HG02870 (cell line): ENCODE results near the gene KATNAL2.
"Not testable (repeated sequence)": the region's sequence is repeated elsewhere in the genome, so short reads cannot be mapped to it uniquely, and the experiment has no call there.

Experiments used
- ATAC-seq: cut with Tn5 transposase; IDR thresholded peaks from one replicate; pipeline ENCODE4 v1.9.1; 2021; ENCODE audit warnings: mild to moderate bottlenecking, moderate library complexity; ENCODE audit not compliant: unreplicated experiment

KATNAL2 gene

DNA sequence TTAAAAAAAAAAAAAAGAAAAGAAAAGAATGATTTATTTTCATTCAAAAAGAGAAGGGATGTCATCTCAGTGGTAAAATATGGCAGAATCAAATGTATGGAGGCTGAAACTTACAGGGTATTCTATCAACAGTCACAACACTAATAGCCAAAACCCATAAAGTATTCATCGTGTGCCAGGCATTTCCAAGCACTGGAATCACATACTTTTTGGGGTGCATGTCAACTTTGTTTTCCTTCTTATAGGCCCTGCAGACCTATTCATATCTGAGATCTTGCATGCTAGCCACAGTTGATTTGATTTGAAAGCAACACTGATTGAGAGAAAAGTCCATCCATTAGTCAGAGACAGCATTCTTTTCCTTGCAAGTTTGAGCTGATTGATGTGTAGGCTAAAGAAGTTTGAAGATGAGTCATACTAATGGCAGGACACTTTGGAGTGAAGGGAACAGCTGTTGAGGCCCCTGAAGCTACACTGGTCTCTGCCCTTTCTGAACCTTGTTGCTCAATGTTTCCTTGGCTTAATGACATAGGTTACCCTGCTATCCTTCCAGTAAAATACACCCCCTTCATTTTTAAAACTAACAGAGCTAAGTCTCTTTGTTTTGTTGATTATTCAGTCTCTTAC lies 22.0 kb downstream of the KATNAL2 start:
- no peak for ATAC-seq

DNA sequence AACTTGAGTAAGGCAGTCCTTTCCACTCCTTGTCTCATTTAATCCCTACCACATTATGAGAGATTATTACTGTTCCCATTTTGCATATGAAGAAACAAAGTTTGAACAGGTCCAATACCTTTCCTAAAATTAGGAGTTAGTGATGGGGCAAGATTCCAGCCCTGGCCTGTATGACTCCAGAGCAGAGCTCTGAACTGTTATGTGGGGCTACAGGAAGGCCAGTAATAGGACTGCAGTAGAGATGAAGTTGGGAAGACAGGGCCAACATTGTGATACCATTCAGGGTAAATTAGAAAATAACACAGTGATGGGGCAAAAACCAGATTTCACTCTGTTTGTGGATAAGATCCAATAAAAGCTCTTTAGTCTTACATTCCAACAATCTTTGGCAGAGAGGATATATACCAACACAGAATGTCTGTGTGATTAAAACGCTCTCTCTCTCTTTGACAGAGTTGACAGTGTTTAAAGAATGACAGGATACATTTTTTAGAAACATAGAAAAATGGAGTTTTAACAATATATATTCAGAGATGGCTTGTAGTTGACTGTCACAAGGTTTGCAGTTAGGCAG lies 22.7 kb downstream of the KATNAL2 start:
- no peak for ATAC-seq

DNA sequence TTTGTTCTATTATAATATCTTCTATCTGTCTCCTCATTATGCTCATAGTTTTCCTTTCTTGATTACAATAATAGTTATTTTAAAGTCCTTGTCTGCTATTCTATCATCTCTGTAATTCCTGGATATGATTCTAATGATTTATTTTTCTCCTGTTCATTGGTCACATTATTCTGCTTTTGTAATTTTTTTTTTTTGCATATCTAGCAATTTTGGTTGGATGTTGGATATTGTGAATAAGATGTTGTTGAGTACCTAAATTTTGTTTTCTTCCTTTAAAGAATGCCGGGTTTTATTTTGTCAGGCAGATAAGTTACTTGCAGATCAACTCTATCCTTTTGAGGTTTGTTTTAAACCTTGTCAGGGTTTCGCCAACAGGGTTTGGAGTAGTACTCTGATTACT lies 25.2 kb downstream of the KATNAL2 start:
- no peak for ATAC-seq

DNA sequence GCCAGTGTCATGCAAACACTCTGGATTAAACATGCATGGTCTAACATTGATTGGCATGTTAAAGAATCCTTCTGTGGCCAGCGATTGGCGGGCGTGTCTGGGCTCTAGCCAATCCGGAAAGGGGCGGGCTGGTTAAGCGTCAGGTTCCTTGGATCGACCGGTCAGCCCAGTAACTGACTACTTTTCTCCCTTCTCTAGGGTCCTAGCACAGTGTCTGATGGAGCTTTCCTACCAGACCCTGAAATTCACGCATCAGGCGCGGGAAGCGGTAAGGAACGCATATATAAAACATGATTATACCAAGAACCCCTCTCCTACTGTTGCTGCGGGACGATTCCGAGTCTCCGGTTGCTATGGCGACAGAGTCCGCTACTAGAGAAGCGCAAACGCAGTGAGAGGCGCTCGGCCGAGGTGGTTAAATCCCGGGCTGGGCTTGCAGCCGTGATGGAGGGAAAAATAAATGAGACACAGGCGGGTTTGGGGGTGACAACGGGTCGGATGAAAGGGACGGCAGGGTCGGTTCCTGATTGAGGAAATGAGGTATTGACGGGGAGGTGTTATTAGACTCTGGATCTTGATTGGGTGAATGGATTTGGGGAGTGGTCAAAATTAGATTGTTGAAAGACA lies 29.4 kb downstream of the KATNAL2 start:
- ATAC-seq = peak; percentile 98

DNA sequence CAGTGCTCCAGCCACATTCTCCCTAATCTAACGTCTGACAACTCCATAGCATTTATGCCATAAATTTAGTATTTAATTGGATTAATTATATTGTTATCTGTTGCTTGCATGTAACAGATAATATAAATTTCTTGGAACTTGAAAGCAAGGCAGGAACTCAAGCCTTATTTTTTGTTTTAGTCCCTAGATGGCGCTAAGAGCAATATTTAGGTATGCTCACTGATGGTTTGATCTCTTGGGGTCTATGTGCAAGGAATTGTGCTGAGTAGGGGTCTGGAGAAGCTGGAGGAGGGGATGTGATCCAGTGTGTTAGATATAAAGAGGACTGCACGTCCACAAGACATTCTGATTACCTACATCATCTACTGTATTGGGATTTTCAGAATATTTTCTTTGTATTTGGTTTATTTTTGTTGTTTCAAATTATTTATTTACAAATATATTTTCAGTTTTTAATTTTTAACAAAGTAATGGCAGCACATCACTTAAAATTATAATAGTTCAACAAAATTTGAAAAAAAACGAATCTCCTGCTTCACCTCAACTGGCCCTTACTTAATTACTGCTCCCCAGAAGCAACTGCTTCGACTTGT lies 32.8 kb downstream of the KATNAL2 start:
- no peak for ATAC-seq

DNA sequence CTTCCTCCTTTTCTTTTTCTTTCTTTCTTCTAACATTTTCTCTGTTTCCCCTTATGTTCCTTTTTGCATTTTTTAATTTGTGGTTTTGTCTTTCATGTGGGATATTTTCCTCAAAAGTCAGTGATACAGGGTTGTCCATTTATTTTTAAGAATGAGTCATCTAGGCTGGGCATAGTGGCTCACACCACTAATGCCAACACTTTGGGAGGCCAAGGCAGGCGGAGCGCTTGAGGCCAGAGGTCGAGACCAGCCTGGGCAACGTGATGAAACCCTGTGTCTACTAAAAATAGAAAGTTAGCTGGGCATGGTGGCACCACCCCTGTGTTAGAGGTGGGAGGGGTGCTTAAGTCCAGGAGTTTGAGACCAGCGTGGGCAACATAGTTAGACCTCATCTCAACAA lies 35.8 kb downstream of the KATNAL2 start:
- ATAC-seq = no peak

DNA sequence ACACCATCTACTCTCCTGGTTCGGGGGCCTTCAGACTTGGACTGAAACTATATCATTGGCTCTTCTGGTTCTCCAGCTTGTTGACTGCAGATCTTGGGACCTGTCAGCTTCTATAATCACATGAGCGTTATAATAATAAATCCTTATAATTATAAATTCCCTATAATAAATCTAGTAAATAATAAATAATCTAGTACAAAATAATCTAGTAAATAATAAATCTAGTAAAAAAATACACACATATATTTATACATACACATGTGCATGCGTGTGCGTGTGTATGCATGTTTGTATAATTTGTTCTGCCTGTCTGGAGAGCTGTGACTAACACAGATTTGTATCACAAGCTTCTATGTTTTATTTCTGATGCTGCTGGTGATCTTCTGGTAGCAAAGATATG lies 40.8 kb downstream of the KATNAL2 start:
- no peak for ATAC-seq

DNA sequence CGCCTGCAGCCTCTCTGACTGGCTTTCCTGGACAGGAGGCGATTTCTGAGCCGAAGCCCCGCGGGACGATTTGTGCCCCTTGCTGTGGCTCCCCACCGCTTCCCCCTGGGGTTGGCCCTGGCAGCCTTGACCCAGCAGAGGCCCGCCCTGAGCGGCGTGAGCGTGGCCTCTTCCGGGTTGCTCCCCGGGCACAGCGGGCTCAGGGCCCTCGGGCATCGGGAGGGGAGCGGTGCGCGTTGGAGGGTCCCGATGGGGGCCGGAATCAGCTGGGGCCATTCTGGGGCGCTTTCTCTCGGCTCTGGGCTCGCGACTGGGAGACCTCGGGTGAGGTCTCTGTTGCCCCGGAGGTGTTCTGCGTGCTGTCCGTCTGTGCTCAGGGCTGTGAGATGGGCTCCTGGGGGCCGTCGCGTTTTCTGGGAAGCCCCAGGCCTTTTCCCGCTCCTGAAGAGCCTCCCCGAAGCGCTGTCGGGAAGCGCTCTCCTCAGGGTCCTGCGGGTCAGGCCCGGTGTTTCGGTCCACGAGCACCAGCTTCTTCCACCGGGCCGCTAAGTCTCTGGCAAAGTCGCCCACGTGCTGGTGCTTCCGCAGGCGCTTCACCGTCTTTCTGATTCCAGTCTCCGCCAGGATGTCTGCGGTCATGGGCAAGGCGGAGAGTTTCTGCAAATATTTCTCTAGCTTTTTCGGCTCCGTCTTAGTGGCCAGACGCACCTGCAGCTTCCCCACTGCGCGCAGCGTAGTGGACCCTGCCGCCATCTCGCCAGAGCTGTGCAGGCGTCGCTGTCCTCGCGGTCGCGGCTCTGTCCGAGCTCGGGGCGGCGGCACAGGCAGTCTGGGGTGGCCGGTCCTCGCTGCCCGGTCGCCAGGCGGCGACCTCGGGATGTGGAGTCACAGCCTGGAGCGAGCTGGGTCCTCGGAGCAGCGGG lies 46.5 kb downstream of the KATNAL2 start:
- not testable (repeated sequence) for ATAC-seq

DNA sequence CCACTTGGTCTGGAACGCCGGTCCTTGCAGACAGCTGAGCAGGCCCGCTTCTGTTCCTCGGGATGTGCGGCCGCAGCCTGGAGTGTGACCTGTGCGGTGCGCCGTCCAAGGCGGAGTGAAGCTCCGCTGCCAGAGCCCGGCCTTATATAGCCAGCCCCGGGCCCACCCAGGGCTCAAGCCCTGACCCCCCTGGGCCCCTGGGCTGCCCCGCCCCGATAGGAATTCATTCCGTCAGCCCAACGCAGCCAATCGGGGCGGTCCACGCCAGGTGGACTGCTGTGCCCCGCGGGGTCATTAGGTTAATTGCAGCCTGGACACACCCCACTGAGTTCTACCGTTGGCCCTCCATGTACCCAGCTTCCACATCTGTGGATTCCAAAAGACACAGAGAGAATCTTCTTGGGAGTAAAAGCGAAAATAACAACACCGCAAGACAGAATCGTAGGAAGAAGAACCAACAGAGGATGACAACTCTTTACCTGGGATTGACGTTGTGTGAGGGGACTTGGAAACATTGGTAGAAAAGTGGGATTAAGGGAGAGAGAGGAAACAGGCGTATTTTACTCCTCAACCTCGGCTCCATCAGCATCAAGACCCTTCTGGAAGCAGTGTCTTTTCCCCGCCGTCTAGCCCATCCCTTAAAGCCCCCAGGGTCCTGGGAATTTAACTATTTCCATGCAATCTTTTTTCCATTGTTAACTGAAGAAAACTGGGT lies 47.3 kb downstream of the KATNAL2 start:
- not testable (repeated sequence) for ATAC-seq

DNA sequence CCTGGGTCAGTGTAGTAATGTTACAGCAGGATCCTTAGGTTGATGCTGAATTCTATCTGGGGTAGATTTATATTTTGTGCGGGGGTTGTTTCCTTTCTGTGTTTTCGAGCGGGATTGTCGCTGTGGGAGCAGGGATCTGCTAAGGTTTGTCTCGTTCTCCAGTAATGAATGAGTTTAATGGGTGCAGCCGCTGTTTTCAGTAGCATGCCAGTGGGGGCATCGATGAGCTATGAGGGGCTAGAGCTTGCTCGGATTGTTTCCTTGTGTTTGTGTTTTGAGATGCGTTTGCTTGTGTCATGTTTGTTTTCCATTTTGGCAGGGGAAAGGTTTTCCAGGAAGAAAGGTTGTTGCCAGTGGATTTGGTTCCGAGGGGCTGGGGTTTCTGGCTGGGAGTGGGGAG lies 48.9 kb downstream of the KATNAL2 start:
- not testable (repeated sequence) for ATAC-seq

DNA sequence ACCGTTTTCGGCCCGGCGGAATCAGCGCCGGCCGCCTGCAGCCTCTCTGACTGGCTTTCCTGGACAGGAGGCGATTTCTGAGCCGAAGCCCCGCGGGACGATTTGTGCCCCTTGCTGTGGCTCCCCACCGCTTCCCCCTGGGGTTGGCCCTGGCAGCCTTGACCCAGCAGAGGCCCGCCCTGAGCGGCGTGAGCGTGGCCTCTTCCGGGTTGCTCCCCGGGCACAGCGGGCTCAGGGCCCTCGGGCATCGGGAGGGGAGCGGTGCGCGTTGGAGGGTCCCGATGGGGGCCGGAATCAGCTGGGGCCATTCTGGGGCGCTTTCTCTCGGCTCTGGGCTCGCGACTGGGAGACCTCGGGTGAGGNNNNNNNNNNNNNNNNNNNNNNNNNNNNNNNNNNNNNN lies 52.1 kb downstream of the KATNAL2 start:
- not testable (repeated sequence) for ATAC-seq

DNA sequence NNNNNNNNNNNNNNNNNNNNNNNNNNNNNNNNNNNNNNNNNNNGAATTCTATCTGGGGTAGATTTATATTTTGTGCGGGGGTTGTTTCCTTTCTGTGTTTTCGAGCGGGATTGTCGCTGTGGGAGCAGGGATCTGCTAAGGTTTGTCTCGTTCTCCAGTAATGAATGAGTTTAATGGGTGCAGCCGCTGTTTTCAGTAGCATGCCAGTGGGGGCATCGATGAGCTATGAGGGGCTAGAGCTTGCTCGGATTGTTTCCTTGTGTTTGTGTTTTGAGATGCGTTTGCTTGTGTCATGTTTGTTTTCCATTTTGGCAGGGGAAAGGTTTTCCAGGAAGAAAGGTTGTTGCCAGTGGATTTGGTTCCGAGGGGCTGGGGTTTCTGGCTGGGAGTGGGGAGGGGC lies 102.5 kb downstream of the KATNAL2 start:
- not testable (repeated sequence) for ATAC-seq

DNA sequence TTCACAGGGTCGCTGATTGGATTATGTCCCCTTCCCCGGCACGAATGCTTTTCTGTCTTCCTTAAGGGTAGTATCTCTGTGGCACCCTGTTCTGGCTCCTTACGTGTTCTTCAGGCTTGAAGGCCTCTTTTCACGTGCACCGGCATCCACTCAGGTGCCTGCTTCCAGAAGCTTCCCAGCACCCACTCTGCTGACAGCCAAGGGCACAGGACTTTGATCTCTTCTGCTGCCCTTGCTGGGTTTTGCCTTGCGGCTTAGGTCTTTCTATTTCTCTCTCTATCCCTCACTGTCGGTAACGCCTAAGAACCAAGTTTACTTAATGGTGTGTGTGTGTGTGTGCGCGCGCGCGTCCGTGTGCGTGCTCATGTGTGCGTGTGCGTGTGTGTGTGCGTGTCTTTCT lies 103.4 kb downstream of the KATNAL2 start:
- not testable (repeated sequence) for ATAC-seq

DNA sequence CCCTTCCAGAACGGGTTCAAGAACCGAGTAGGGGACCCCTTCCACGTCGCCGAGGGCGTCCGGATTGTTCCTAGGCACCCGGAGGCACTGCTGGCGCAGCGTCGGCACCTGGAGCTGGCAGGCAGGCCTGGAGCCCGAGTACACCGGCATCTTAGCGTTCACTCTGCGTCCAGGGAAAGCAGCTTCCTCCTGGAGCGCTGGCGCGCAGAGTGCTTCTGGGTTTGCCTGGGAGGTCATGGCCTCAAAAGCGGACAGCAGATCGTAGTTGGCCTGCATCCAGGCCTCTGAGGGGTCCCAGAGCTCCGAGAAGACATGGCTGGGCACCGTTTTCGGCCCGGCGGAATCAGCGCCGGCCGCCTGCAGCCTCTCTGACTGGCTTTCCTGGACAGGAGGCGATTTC lies 105.4 kb downstream of the KATNAL2 start:
- not testable (repeated sequence) for ATAC-seq

DNA sequence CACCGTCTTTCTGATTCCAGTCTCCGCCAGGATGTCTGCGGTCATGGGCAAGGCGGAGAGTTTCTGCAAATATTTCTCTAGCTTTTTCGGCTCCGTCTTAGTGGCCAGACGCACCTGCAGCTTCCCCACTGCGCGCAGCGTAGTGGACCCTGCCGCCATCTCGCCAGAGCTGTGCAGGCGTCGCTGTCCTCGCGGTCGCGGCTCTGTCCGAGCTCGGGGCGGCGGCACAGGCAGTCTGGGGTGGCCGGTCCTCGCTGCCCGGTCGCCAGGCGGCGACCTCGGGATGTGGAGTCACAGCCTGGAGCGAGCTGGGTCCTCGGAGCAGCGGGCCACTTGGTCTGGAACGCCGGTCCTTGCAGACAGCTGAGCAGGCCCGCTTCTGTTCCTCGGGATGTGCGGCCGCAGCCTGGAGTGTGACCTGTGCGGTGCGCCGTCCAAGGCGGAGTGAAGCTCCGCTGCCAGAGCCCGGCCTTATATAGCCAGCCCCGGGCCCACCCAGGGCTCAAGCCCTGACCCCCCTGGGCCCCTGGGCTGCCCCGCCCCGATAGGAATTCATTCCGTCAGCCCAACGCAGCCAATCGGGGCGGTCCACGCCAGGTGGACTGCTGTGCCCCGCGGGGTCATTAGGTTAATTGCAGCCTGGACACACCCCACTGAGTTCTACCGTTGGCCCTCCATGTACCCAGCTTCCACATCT lies 106.5 kb downstream of the KATNAL2 start:
- not testable (repeated sequence) for ATAC-seq

DNA sequence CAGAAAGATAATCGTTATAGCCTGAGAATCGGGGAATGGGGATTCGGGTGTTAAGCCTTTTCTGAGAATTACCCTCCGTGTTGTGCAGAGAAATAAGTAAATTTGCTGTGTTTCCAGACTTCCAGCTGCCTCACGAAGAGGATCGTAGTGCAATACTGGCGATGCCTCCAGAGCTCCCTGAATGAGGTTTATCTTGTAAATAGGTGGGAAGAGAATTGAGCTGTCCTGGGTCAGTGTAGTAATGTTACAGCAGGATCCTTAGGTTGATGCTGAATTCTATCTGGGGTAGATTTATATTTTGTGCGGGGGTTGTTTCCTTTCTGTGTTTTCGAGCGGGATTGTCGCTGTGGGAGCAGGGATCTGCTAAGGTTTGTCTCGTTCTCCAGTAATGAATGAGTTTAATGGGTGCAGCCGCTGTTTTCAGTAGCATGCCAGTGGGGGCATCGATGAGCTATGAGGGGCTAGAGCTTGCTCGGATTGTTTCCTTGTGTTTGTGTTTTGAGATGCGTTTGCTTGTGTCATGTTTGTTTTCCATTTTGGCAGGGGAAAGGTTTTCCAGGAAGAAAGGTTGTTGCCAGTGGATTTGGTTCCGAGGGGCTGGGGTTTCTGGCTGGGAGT lies 108.3 kb downstream of the KATNAL2 start:
- not testable (repeated sequence) for ATAC-seq

DNA sequence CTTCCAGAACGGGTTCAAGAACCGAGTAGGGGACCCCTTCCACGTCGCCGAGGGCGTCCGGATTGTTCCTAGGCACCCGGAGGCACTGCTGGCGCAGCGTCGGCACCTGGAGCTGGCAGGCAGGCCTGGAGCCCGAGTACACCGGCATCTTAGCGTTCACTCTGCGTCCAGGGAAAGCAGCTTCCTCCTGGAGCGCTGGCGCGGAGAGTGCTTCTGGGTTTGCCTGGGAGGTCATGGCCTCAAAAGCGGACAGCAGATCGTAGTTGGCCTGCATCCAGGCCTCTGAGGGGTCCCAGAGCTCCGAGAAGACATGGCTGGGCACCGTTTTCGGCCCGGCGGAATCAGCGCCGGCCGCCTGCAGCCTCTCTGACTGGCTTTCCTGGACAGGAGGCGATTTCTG lies 111.3 kb downstream of the KATNAL2 start:
- not testable (repeated sequence) for ATAC-seq

DNA sequence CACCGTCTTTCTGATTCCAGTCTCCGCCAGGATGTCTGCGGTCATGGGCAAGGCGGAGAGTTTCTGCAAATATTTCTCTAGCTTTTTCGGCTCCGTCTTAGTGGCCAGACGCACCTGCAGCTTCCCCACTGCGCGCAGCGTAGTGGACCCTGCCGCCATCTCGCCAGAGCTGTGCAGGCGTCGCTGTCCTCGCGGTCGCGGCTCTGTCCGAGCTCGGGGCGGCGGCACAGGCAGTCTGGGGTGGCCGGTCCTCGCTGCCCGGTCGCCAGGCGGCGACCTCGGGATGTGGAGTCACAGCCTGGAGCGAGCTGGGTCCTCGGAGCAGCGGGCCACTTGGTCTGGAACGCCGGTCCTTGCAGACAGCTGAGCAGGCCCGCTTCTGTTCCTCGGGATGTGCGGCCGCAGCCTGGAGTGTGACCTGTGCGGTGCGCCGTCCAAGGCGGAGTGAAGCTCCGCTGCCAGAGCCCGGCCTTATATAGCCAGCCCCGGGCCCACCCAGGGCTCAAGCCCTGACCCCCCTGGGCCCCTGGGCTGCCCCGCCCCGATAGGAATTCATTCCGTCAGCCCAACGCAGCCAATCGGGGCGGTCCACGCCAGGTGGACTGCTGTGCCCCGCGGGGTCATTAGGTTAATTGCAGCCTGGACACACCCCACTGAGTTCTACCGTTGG lies 112.4 kb downstream of the KATNAL2 start:
- ATAC-seq = not testable (repeated sequence)

DNA sequence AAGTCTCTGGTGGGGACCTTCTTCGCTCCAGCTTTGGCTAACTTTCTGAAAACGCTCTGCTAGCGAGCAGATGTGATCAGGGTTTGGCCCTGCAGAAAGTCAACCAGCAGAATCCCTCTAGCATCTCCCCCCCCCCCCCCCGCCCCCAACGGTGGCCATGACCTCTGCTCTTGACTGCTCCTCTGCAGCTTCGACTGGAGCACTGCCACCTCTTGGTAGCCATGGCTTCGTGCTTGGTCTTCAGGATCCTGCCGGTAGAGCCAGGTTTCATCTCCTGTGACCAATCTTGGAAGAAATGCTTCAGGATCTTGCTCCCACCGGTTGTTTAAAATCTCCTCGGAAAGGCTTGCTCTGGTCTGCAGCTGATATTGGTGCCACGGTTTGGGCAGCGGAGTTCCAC lies 113.5 kb downstream of the KATNAL2 start:
- ATAC-seq = not testable (repeated sequence)
